K562 (cell line): ENCODE results near the gene TAF8. TPM values are rescaled to one million over a fixed set of nuclear protein-coding genes. Genes with fewer than 3 reads are reported as not detected.
A peak's percentile ranks its signal among the peaks of the same experiment; 100 is the strongest.

ENCODE experiments used
- CCNT2 ChIP-seq: IDR thresholded peaks from 2 replicates; pipeline ENCODE4 v1.6.1; 2011; ENCODE audit warnings: borderline replicate concordance, low read depth, mild to moderate bottlenecking, moderate library complexity, mixed read lengths, low read length; ENCODE audit not compliant: insufficient read length; ENCODE audit errors: extremely low read depth
- ETV1 ChIP-seq: fragments of 450-650 bp; conservative IDR thresholded peaks from 2 replicates; pipeline ENCODE4 v1.6.1; 2016; ENCODE audit warnings: missing genetic modification characterization, control low read depth, low read depth, missing compliant biosample characterization
- FIP1L1 ChIP-seq: fragments of 200-400 bp; formaldehyde crosslinking; IDR thresholded peaks from 2 replicates; pipeline ENCODE4 v1.6.1; 2018; ENCODE audit warnings: mild to moderate bottlenecking, low read depth, low read length; ENCODE audit not compliant: poor library complexity, severe bottlenecking
- KAT7 ChIP-seq: sonication (generic); formaldehyde crosslinking; IDR thresholded peaks from 2 replicates; pipeline ENCODE4 v1.8.0; 2022; ENCODE audit warnings: missing genetic modification reagents, mild to moderate bottlenecking, borderline replicate concordance
- KLF13 ChIP-seq: fragments of 450-650 bp; IDR thresholded peaks from 2 replicates; pipeline ENCODE4 v1.6.1; 2016; ENCODE audit warnings: missing genetic modification characterization, low read depth, mild to moderate bottlenecking, missing compliant biosample characterization, moderate library complexity, borderline replicate concordance
- MGA ChIP-seq: fragments of 450-650 bp; IDR thresholded peaks from 2 replicates; pipeline ENCODE4 v1.6.1; 2016; ENCODE audit warnings: mild to moderate bottlenecking, moderate library complexity
- NCOR1 ChIP-seq: fragments of 450-650 bp; IDR thresholded peaks from 2 replicates; pipeline ENCODE4 v1.6.1; 2016; ENCODE audit warnings: mild to moderate bottlenecking, moderate library complexity
- NR2C2 ChIP-seq, 2 experiments: fragments of 200-800 bp in 1 of 2; sonication (Bioruptor generic) in 1 of 2; sonication (generic) in 1 of 2; formaldehyde crosslinking in 1 of 2; IDR thresholded peaks; 2 replicates each; pipeline versions ENCODE4 v1.6.1 to v1.8.0; 2016 to 2022; ENCODE audit warnings: mild to moderate bottlenecking in 1 of 2, missing compliant biosample characterization in 1 of 2, missing genetic modification characterization in 1 of 2, missing genetic modification reagents in 1 of 2
- RBM39 ChIP-seq: fragments of 200-400 bp; formaldehyde crosslinking; optimal IDR thresholded peaks from 2 replicates; pipeline ENCODE3; 2018; ENCODE audit warnings: low read depth, low read length
- TRIM24 ChIP-seq, 2 experiments: fragments of 450-650 bp; IDR thresholded peaks; 2 replicates each; pipeline ENCODE4 v1.6.1; 2016
- polyA plus RNA-seq, 8 experiments: library from polyadenylated mRNA; depleted of rRNA in 4 of 8; stranded (reverse) in 5 of 8; unstranded in 3 of 8; fragments of >200 nt; fragmentation: Nextera tagmentation in 2 of 8; fragmentation: Illumina TruSeq in 1 of 8; extraction: Ambion mirVana in 2 of 8; extraction: Trizol in 1 of 8; gene quantifications; 2 replicates each; pipeline versions ENCODE4 v1.2.1 to v1.2.3, GENCODE V29; 2011 to 2014; ENCODE audit warnings: inconsistent platforms in 1 of 8, missing spikeins in 1 of 8
- total RNA-seq, 7 experiments: library from RNA; depleted of rRNA in 6 of 7; stranded (reverse); fragments of >200 nt in 6 of 7; fragmentation: Illumina TruSeq in 2 of 7; extraction: Trizol in 2 of 7; gene quantifications; 2 replicates each; pipeline versions ENCODE4 v1.2.1 to v1.2.3, GENCODE V29; 2011 to 2021; ENCODE audit warnings: low replicate concordance in 1 of 7
- TF ChIP-seq, protein P1 (sequence below): fragments of 200-800 bp; sonication (Bioruptor generic); IDR thresholded peaks from 2 replicates; pipeline ENCODE4 v1.6.1; 2017; ENCODE audit warnings: missing genetic modification characterization, missing compliant biosample characterization

Gene TAF8
- total and polyA plus RNA-seq, 9 of the 15 experiments (the other 6 are each of a cell fraction or from before 2014, with no cell fraction given) = 29.4 to 84.0 (median 52.6) TPM

DNA sequence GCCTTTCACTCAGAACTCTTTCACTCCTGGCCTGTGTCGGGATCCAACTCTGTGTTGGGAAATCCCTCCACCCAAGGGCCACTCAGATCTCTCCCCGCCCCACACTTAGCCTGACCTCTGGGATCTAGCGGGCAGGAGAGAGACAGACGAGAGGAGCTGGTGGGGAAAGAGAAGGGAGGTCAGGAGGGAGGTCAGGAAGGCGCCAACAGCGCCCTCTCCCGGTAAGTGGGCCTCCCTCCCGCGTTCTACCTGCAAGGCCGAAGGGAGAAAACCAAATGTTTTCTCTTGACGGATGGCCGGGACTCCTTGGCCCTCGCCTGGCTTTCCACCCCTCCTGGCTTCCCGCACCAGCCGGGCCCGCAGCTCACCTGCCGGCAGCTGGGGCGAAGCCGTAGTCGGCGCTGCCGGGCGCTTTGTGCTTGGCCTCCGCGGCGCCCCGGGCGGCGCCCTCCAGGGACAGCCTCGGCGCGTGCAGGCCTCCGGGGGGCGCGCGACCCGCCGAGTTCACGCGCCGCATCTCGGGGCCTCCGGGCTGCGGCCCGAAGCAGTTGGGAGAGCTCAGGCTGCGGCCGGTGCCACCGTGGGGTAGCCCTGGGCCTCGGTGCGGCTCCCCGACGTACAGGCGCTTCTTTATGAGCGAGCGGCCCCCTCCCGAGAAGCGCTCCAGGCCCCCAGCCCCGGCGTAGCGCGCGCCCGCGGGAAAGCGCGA, 53.9 kb downstream of the TAF8 start (continued):
- TF ChIP-seq RBM39 (peak; percentile 49), FIP1L1 (peak; percentile 97), CCNT2 (peak; percentile 88), MGA (peak; percentile 90), KAT7 (CRISPR knock-in tag) (peak; percentile 86; the same call in 1 of the 2 replicates), NCOR1 (no peak), KLF13 (tag) (peak; percentile 39; the same call in 1 of the 2 replicates), TRIM24 (IDR thresholded peaks at IDR 0.05) (0 out of 4 replicates have a peak, but pooled peaks of 1 of the 2 experiments have one; percentile 30), ETV1 (tag) (peak; percentile 40; the same call in 1 of the 2 replicates), NR2C2 (CRISPR knock-in tag; IDR thresholded peaks at IDR 0.05) (peak; percentile 81; the same call in 1 of the 2 replicates), NR2C2 (tag; IDR thresholded peaks at IDR 0.05) (peak; percentile 98)
- TF ChIP-seq, protein P1, sequence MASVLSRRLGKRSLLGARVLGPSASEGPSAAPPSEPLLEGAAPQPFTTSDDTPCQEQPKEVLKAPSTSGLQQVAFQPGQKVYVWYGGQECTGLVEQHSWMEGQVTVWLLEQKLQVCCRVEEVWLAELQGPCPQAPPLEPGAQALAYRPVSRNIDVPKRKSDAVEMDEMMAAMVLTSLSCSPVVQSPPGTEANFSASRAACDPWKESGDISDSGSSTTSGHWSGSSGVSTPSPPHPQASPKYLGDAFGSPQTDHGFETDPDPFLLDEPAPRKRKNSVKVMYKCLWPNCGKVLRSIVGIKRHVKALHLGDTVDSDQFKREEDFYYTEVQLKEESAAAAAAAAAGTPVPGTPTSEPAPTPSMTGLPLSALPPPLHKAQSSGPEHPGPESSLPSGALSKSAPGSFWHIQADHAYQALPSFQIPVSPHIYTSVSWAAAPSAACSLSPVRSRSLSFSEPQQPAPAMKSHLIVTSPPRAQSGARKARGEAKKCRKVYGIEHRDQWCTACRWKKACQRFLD (CRISPR knock-in tag) = peak; percentile 64; the same call in 1 of the 2 replicates
